Transverse colon (tissue), 4 donors: ENCODE results near the gene TMEM252. TPM values are rescaled to one million over a fixed set of nuclear protein-coding genes. Genes with fewer than 3 reads are reported as not detected.

Source experiments
- DNase-seq: peaks from one replicate; pipeline ENCODE4 v3.0.0-alpha.2; 2019
- H3K27ac ChIP-seq, 4 donors: fragments of 200-600 bp; sonication (generic); 2 replicates each; pipeline ENCODE4 v1.5.1; 2016 to 2018; ENCODE audit warnings: inconsistent platforms in 4 of 4
- H3K27me3 ChIP-seq: fragments of 200-600 bp; sonication (generic); 2 replicates; pipeline ENCODE4 v1.5.1; 2017; ENCODE audit warnings: inconsistent platforms
- H3K36me3 ChIP-seq, 4 donors: fragments of 200-600 bp; sonication (generic); 2 replicates each; pipeline ENCODE4 v1.5.1; 2017 to 2019; ENCODE audit warnings: inconsistent platforms in 4 of 4
- H3K4me1 ChIP-seq, 4 donors: fragments of 200-600 bp; sonication (generic); 2 replicates each; pipeline ENCODE4 v1.5.1; 2017 to 2020; ENCODE audit warnings: inconsistent platforms in 4 of 4
- H3K4me3 ChIP-seq, 4 donors: fragments of 200-600 bp; sonication (generic); 1 replicate in 1 of 4; 2 replicates in 3 of 4; pipeline versions ENCODE4 v1.5.1 to v1.6.1; 2017 to 2019; ENCODE audit warnings: inconsistent platforms in 4 of 4
- H3K9me3 ChIP-seq, 2 donors: fragments of 200-600 bp; sonication (generic); 2 replicates each; pipeline ENCODE4 v1.5.1; 2017 to 2019; ENCODE audit warnings: inconsistent platforms in 2 of 2
- CTCF ChIP-seq, 5 experiments: fragments of 200-600 bp in 3 of 5; fragments of 450-650 bp in 2 of 5; sonication (generic) in 3 of 5; IDR thresholded peaks; 1 replicate in 2 of 5; 2 replicates in 3 of 5; pipeline ENCODE4 v1.5.1; 2016 to 2017; ENCODE audit warnings: antibody characterized with exemption in 5 of 5, inconsistent platforms in 3 of 5, mild to moderate bottlenecking in 2 of 5, moderate library complexity in 1 of 5
- EP300 ChIP-seq: sonication (generic); formaldehyde crosslinking; IDR thresholded peaks from one replicate; pipeline ENCODE4 v1.6.1; 2017; ENCODE audit warnings: antibody characterized with exemption, low read depth
- POLR2A ChIP-seq: fragments of 450-650 bp; IDR thresholded peaks from one replicate; pipeline ENCODE4 v1.6.1; 2016; ENCODE audit warnings: antibody characterized with exemption, mild to moderate bottlenecking, moderate library complexity
- POLR2AphosphoS5 ChIP-seq, 3 donors: sonication (generic); formaldehyde crosslinking; IDR thresholded peaks; one replicate each; pipeline ENCODE4 v1.6.1; 2016; ENCODE audit warnings: antibody characterized with exemption in 3 of 3
- WGBS, 2 donors: methylation state at CpG; one replicate each; pipeline ENCODE4 v1.1.5; 2018; ENCODE audit warnings: low coverage in 1 of 2; 5-methylcytosine and 5-hydroxymethylcytosine counted together
- in situ Hi-C, 4 donors: fragments of 200-750 bp; cut with MboI; loops; one replicate each; pipeline versions ENCODE4 v1.15.0 to v1.15.1; 2017; ENCODE audit warnings: low sequenced_read_pairs in 3 of 4, low pct_ligation_motif_present in 1 of 4, low pct_unique_long_range_greater_than_20kb in 1 of 4
- intact Hi-C: fragments of 100-400 bp; cut with DNase I; formaldehyde crosslinking; loops from one replicate; pipeline ENCODE4 v1.15.1; 2023; ENCODE audit warnings: low total_unique reads
- total RNA-seq, 4 donors: library from RNA; depleted of rRNA; stranded (reverse); fragments of >200 nt; gene quantifications; one replicate each; pipeline ENCODE4 v1.1.0, GENCODE V29; 2016

TMEM252 gene
- total RNA-seq, 4 donors from 2014 or later, result 0.48 to 2.3 TPM; not detected in 2

DNA sequence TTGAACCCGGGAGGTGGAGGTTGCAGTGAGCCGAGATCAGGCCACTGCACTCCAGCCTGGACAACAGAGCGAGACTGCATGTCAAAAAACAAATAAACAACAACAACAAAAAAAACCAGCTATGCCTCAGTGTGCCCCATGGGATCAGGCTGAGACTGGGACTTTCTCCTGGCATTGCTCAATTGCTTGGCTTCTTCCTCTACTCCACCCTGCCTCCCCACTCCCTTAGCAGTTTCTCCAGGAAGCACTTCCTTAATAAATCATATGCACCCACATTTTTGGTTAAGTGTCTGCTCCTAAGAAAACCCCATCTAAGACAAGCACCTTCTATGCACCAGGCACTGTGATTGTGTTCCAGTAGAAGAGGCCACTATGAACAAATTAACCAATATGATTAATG is 41.0 kb upstream of the TMEM252 start:
- in situ Hi-C loops (loop anchor here (5.0 to 25.0 kb wide), 5 partner anchors 93 to 431 kb away; partner anchors contain the start of gene PRKACG (in 1 of the 4)), intact Hi-C loops (no loop called here)
- Histone ChIP-seq H3K27ac (no peak overlapping the region), H3K4me3 (no peak overlapping the region), H3K27me3 (no peaks in the 10 kb centered on the region), H3K9me3 (no peaks in the 10 kb centered on the region), H3K36me3 (no peaks in the 10 kb centered on the region), H3K4me1 (no peaks in the 10 kb centered on the region)
- 90 to 92% methylated on average over 3 of the region's 3 CpGs for WGBS, 2 donors
- no peak for DNase-seq
- TF ChIP-seq POLR2A (no peak), EP300 (no peak), CTCF (IDR thresholded peaks at IDR 0.05) (no peak), POLR2AphosphoS5 (IDR thresholded peaks at IDR 0.05) (no peak)

DNA sequence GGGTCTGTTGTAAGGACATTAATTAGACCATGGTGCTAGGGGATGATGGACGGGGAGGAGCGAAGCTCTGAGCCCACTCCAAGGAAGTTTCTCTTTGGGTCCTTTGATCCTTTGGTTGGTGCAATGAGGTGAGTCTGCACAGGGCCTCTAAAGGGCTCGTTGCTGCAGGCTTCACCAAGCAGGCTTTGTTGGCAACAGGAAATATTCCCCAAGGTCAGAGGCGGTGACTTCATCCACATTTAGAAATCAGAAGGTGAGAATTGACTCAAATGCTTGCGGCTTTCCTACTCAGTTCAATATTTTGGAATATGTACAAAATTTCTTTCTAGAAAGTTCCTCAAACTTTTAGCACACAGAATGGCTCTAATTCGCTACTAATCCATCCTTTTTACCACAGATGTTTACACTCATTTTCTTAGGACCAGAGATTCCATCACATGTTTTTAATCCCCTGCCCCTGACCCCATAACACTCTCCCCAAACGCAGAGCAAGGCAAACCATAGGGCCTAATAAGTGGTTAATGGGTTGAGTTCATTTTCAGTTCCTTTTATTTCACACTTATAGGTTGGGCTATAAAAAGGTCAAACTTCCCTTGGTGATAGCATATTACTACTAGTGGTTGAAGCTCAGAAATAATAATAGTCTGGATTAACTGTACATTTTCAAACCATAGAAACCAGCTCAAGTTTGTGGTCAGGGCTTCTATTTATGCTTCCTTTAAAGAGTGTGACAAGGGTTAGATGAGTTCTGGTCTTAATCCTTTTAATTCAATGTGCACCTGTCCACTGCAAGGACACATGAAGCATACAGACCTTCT is 37.3 kb upstream of the TMEM252 start:
- intact Hi-C loops (loop anchor here (1.0 kb wide), 1 partner anchor 420 kb away; no protein-coding TSS in a partner anchor), in situ Hi-C loops (loop anchor here in 3 of 4 donors (25.0 kb wide), 3 partner anchors 109 to 434 kb away; partner anchors contain the start of gene PRKACG (in 1 of the 3))
- no peak for DNase-seq
- TF ChIP-seq POLR2AphosphoS5 (IDR thresholded peaks at IDR 0.05) (no peak), CTCF (IDR thresholded peaks at IDR 0.05) (no peak), EP300 (no peak), POLR2A (no peak)
- Histone ChIP-seq H3K27ac (no peak overlapping the region), H3K4me3 (no peak overlapping the region), H3K9me3 (no peaks in the 10 kb centered on the region), H3K36me3 (no peaks in the 10 kb centered on the region), H3K4me1 (no peaks in the 10 kb centered on the region), H3K27me3 (no peaks in the 10 kb centered on the region)
- WGBS, 2 donors, result 75 to 83% methylated on average over 4 to 7 of the region's 7 CpGs

DNA sequence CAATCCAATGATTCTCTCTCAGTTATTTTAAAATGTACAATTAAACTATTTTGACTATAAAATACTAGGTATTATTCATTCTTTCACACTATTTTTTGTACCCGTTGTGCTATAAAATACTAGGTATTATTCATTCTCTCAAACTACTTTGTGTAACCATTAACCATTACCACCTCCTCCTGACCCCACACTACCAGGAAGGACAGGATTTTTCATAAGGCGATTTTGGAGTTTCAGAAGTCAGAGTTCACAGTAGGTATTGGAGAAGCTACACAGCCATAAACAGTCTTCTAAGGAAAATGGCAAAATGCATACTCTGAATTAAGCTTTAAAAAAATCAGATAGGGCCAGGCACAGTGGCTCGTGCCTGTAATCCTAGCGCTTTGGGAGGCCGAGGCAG is 35.1 kb upstream of the TMEM252 start:
- Histone ChIP-seq H3K27ac (no peak overlapping the region), H3K4me3 (no peak overlapping the region), H3K36me3 (no peaks in the 10 kb centered on the region), H3K27me3 (no peaks in the 10 kb centered on the region), H3K9me3 (no peaks in the 10 kb centered on the region), H3K4me1 (no peaks in the 10 kb centered on the region)
- no peak for DNase-seq
- TF ChIP-seq CTCF (IDR thresholded peaks at IDR 0.05) (no peak), POLR2A (no peak), POLR2AphosphoS5 (IDR thresholded peaks at IDR 0.05) (no peak), EP300 (no peak)
- intact Hi-C loops (no loop called here), in situ Hi-C loops (loop anchor here in 3 of 4 donors (25.0 kb wide), 3 partner anchors 111 to 436 kb away; partner anchors contain the start of gene PRKACG (in 1 of the 3))
- WGBS, 2 donors, result 58% methylated on average over 4 to 5 of the region's 5 CpGs

- Histone ChIP-seq H3K27me3 (no peaks in the 10 kb centered on the region), H3K4me1 (peaks cover 0 to 3% (median 0%) of the 10 kb centered on the region in 4 donors), H3K36me3 (no peaks in the 10 kb centered on the region), H3K9me3 (no peaks in the 10 kb centered on the region), H3K4me3 (no peak overlapping the region), H3K27ac (no peak overlapping the region)
- no peak for DNase-seq
- no peak for TF ChIP-seq POLR2AphosphoS5 (IDR thresholded peaks at IDR 0.05)
- no peak for TF ChIP-seq CTCF (IDR thresholded peaks at IDR 0.05)
- no peak for TF ChIP-seq POLR2A
- TF ChIP-seq EP300, result no peak
- 64 to 71% methylated on average over 3 of the region's 3 CpGs for whole genome bisulfite sequencing, 2 donors
- intact Hi-C loops (no loop called here), in situ Hi-C loops (no loop called here)
Measured at GRCh38 chr9:68574150-68574549, 33.5 kb upstream of the TMEM252 start.
